Activated T-helper 2 cell treated with anti-CD3 and anti-CD28 coated beads, Interferon-gamma antibody, Interleukin-2, Interleukin-4, amounts not matched to agents 10 μg/mL and 5 μg/mL and 100 μg/mL, durations not matched to agents 14 hours and 24 hours and 36 hours (primary cell): Measurements from ENCODE around the gene PEX7. TPM values are rescaled to one million over a fixed set of nuclear protein-coding genes. Genes with fewer than 3 reads are reported as not detected.
"Not testable (repeated sequence)": the region's sequence is repeated elsewhere in the genome, so short reads cannot be mapped to it uniquely, and the experiment has no call there.

Experiments used
- DNase-seq: peaks from one replicate; pipeline ENCODE4 v3.0.0; 2021; ENCODE audit warnings: low spot score
- H3K27ac Mint-ChIP-seq: one replicate; pipeline ENCODE4 v1.8.0; 2021; ENCODE audit warnings: mixed read lengths
- H3K27me3 Mint-ChIP-seq: one replicate; pipeline ENCODE4 v1.8.0; 2021; ENCODE audit warnings: low read depth, mixed read lengths
- H3K36me3 Mint-ChIP-seq: one replicate; pipeline ENCODE4 v1.8.0; 2021; ENCODE audit warnings: low read depth, mixed read lengths
- H3K4me1 Mint-ChIP-seq: one replicate; pipeline ENCODE4 v1.8.0; 2021; ENCODE audit warnings: low read depth, mixed read lengths
- H3K4me3 Mint-ChIP-seq: one replicate; pipeline ENCODE4 v1.8.0; 2021; ENCODE audit warnings: low read depth, mild to moderate bottlenecking, moderate library complexity, mixed read lengths
- H3K9me3 Mint-ChIP-seq: one replicate; pipeline ENCODE4 v1.8.0; 2021; ENCODE audit warnings: mixed read lengths
- intact Hi-C: fragments of 100-400 bp; cut with micrococcal nuclease; formaldehyde crosslinking; loops from one replicate; pipeline ENCODE4 v1.15.1; 2023
- total RNA-seq: library from RNA; stranded (reverse); gene quantifications from 2 replicates; pipeline ENCODE4 v1.2.3, GENCODE V29; 2022

PEX7 gene
- total RNA-seq, 1 donor from 2014 or later, result 4.2 TPM

- peak; percentile 89 for DNase-seq
- Mint-ChIP-seq H3K27ac (peak within 1 kb of the TSS; percentile 96), H3K4me1 (peaks cover 29% of the 10 kb centered on the region), H3K27me3 (peaks cover 11% of the 10 kb centered on the region), H3K4me3 (peak within 1 kb of the TSS; percentile 92), H3K36me3 (peaks cover 8% of the 10 kb centered on the region), H3K9me3 (no peaks in the 10 kb centered on the region)
- intact Hi-C loops, result loop anchor here (1.0 to 5.0 kb wide), 4 partner anchors 30 to 184 kb away; partner anchors contain the start of gene PEX7
These were observed 29.8 kb upstream of the PEX7 start, which contains the start of gene MAP3K5 for GRCh38 chr6:136792410-136793262. MAP3K5 (minus strand) TSS chr6:136792477; CDS start chr6:136792157, 320 bp downstream.

- Mint-ChIP-seq H3K27ac (peak overlapping the region; percentile 96), H3K36me3 (peaks cover 4% of the 10 kb centered on the region), H3K27me3 (peaks cover 12% of the 10 kb centered on the region), H3K4me3 (peak overlapping the region; percentile 92), H3K9me3 (no peaks in the 10 kb centered on the region), H3K4me1 (peaks cover 22% of the 10 kb centered on the region)
- DNase-seq, result no peak
- intact Hi-C loops, result loop anchor here (1.0 to 5.0 kb wide), 4 partner anchors 29 to 185 kb away; partner anchors contain the start of gene PEX7
These were observed 29.0 kb upstream of the PEX7 start for GRCh38 chr6:136793363-136793762.

- Mint-ChIP-seq H3K27me3 (peaks cover 12% of the 10 kb centered on the region), H3K9me3 (no peaks in the 10 kb centered on the region), H3K4me1 (peaks cover 13% of the 10 kb centered on the region), H3K27ac (no peak overlapping the region), H3K4me3 (no peak overlapping the region), H3K36me3 (no peaks in the 10 kb centered on the region)
- no peak for DNase-seq
- intact Hi-C loops, result no loop called here
These were observed 27.0 kb upstream of the PEX7 start for GRCh38 chr6:136795386-136795785.

- intact Hi-C loops, result no loop called here
- Mint-ChIP-seq H3K36me3 (no peaks in the 10 kb centered on the region), H3K4me1 (peaks cover 10% of the 10 kb centered on the region), H3K4me3 (no peak overlapping the region), H3K9me3 (no peaks in the 10 kb centered on the region), H3K27me3 (peaks cover 12% of the 10 kb centered on the region), H3K27ac (no peak overlapping the region)
- DNase-seq, result no peak
These were observed 26.4 kb upstream of the PEX7 start for GRCh38 chr6:136795996-136796395.

GRCh38 chr6:136798044-136798443, 24.3 kb upstream of the PEX7 start:
- peaks cover 5% of the 10 kb centered on the region for H3K4me1 Mint-ChIP-seq
- H3K27me3 Mint-ChIP-seq, result peaks cover 20% of the 10 kb centered on the region
- intact Hi-C loops, result no loop called here
- DNase-seq, result no peak
- H3K27ac Mint-ChIP-seq, result no peak overlapping the region
- no peak overlapping the region for H3K4me3 Mint-ChIP-seq
- no peaks in the 10 kb centered on the region for H3K36me3 Mint-ChIP-seq
- H3K9me3 Mint-ChIP-seq, result no peaks in the 10 kb centered on the region

GRCh38 chr6:136801581-136801980, 20.8 kb upstream of the PEX7 start:
- Mint-ChIP-seq H3K4me1 (no peaks in the 10 kb centered on the region), H3K4me3 (no peak overlapping the region), H3K27ac (no peak overlapping the region), H3K36me3 (no peaks in the 10 kb centered on the region), H3K27me3 (peaks cover 15% of the 10 kb centered on the region), H3K9me3 (no peaks in the 10 kb centered on the region)
- intact Hi-C loops, result no loop called here
- DNase-seq, result no peak

GRCh38 chr6:136803608-136804007, 18.8 kb upstream of the PEX7 start:
- intact Hi-C loops, result no loop called here
- H3K9me3 Mint-ChIP-seq, result no peaks in the 10 kb centered on the region
- H3K36me3 Mint-ChIP-seq, result no peaks in the 10 kb centered on the region
- no peaks in the 10 kb centered on the region for H3K4me1 Mint-ChIP-seq
- H3K27me3 Mint-ChIP-seq, result peaks cover 9% of the 10 kb centered on the region
- H3K4me3 Mint-ChIP-seq, result no peak overlapping the region
- H3K27ac Mint-ChIP-seq, result no peak overlapping the region
- no peak for DNase-seq

GRCh38 chr6:136809091-136809860, 13.1 kb upstream of the PEX7 start:
- H3K36me3 Mint-ChIP-seq, result no peaks in the 10 kb centered on the region
- no peaks in the 10 kb centered on the region for H3K4me1 Mint-ChIP-seq
- no peak overlapping the region for H3K4me3 Mint-ChIP-seq
- no peak for DNase-seq
- H3K27ac Mint-ChIP-seq, result no peak overlapping the region
- intact Hi-C loops, result no loop called here
- peaks cover 9% of the 10 kb centered on the region for H3K27me3 Mint-ChIP-seq
- no peaks in the 10 kb centered on the region for H3K9me3 Mint-ChIP-seq

GRCh38 chr6:136811272-136811671, 11.1 kb upstream of the PEX7 start:
- Mint-ChIP-seq H3K4me3 (no peak overlapping the region), H3K36me3 (no peaks in the 10 kb centered on the region), H3K9me3 (no peaks in the 10 kb centered on the region), H3K27ac (no peak overlapping the region), H3K4me1 (peaks cover 2% of the 10 kb centered on the region), H3K27me3 (peaks cover 10% of the 10 kb centered on the region)
- intact Hi-C loops, result no loop called here
- no peak for DNase-seq

- no peak overlapping the region for H3K27ac Mint-ChIP-seq
- intact Hi-C loops, result no loop called here
- peaks cover 2% of the 10 kb centered on the region for H3K4me1 Mint-ChIP-seq
- no peaks in the 10 kb centered on the region for H3K36me3 Mint-ChIP-seq
- no peak for DNase-seq
- peaks cover 16% of the 10 kb centered on the region for H3K27me3 Mint-ChIP-seq
- no peak overlapping the region for H3K4me3 Mint-ChIP-seq
- no peaks in the 10 kb centered on the region for H3K9me3 Mint-ChIP-seq
These were observed 10.2 kb upstream of the PEX7 start for GRCh38 chr6:136812174-136812573.

- H3K36me3 Mint-ChIP-seq, intact Hi-C loops, H3K27ac Mint-ChIP-seq, H3K9me3 Mint-ChIP-seq, H3K4me3 Mint-ChIP-seq, H3K4me1 Mint-ChIP-seq, DNase-seq: not testable (repeated sequence)
- peaks cover 30% of the 10 kb centered on the region for H3K27me3 Mint-ChIP-seq
These were observed 6.8 kb upstream of the PEX7 start for GRCh38 chr6:136815608-136816007.

- Mint-ChIP-seq H3K27ac (no peak overlapping the region), H3K4me3 (no peak overlapping the region), H3K36me3 (no peaks in the 10 kb centered on the region), H3K9me3 (no peaks in the 10 kb centered on the region), H3K27me3 (peaks cover 30% of the 10 kb centered on the region), H3K4me1 (peaks cover 7% of the 10 kb centered on the region)
- intact Hi-C loops, result no loop called here
- no peak for DNase-seq
These were observed 5.7 kb upstream of the PEX7 start for GRCh38 chr6:136816656-136817055.

- H3K27ac Mint-ChIP-seq, result no peak overlapping the region
- H3K4me1 Mint-ChIP-seq, result peaks cover 12% of the 10 kb centered on the region
- no peaks in the 10 kb centered on the region for H3K9me3 Mint-ChIP-seq
- H3K36me3 Mint-ChIP-seq, result peaks cover 18% of the 10 kb centered on the region
- H3K4me3 Mint-ChIP-seq, result no peak overlapping the region
- DNase-seq, result no peak
- peaks cover 21% of the 10 kb centered on the region for H3K27me3 Mint-ChIP-seq
- intact Hi-C loops, result loop anchor here (5.0 kb wide), 1 partner anchor 102 kb away; the partner anchor contains the start of gene SLC35D3
These were observed 1.8 kb upstream of the PEX7 start for GRCh38 chr6:136820561-136820960.
